Right ventricle myocardium inferior (tissue), 1 donor: ENCODE results near the gene PTCD2. TPM values are rescaled to one million over a fixed set of nuclear protein-coding genes. Genes with fewer than 3 reads are reported as not detected.

Experiments used
- total RNA-seq: library from RNA; stranded (reverse); fragmentation: NEBNext Ultra II Directional; extraction: Animal tissue kit (Norgen Biotek cat#: 25700); gene quantifications from one replicate; pipeline ENCODE4 v1.2.1, GENCODE V29; 2021
- donor health status: DM: no; HTN: yes; CAD: no; lungs with severe emphysema.

PTCD2 gene
- total RNA-seq, 1 donor from 2014 or later, result 15.5 TPM

Other genes starting within 250 kb of the PTCD2 start
- gene MAP1B, start 212.9 kb upstream of the PTCD2 start, total RNA-seq, result 59.9 TPM
- gene MRPS27, start 133 bp upstream of the PTCD2 start, total RNA-seq, result 65.5 TPM
- 8.7 TPM for gene ZNF366, start 187.0 kb downstream of the PTCD2 start, total RNA-seq